ENCODE results near the gene GMPR2.

The GMPR2 gene

DNA sequence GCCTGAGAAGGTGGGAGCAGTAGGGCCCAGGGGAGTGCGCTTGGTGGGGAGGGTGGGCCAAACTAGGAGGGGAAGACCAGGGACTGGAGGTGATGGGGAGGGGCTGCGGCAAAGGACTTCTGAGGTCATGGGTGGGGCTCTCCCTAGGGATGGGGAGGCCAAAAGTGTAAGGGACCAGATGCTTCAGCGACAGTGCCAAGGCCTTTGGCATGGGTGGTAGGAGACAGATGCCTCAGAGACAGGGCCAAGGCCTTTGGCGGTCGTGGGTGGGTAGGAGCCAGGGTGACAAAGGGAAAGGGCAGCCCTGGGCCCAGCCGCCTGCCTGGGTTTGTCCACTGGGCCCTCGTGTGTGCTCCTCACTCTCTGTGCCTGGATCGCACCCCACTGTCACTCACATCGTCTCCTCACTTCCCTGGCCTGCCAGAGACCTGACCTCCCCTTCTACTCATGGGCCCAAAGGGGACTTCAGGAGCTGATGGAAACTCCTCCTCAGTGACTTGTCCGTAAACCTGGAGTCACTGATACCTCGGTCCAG, 51.8 kb downstream of the GMPR2 start:
- H3K27me3 Mint-ChIP-seq (ENCODE audit: low read depth, poor library complexity), result peaks cover 4% of the 10 kb centered on the region
- no peak for DNase-seq
- TF ChIP-seq, protein P1, sequence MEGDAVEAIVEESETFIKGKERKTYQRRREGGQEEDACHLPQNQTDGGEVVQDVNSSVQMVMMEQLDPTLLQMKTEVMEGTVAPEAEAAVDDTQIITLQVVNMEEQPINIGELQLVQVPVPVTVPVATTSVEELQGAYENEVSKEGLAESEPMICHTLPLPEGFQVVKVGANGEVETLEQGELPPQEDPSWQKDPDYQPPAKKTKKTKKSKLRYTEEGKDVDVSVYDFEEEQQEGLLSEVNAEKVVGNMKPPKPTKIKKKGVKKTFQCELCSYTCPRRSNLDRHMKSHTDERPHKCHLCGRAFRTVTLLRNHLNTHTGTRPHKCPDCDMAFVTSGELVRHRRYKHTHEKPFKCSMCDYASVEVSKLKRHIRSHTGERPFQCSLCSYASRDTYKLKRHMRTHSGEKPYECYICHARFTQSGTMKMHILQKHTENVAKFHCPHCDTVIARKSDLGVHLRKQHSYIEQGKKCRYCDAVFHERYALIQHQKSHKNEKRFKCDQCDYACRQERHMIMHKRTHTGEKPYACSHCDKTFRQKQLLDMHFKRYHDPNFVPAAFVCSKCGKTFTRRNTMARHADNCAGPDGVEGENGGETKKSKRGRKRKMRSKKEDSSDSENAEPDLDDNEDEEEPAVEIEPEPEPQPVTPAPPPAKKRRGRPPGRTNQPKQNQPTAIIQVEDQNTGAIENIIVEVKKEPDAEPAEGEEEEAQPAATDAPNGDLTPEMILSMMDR (IDR thresholded peaks at IDR 0.05), result no peak
- no peak overlapping the region for H3K27ac Mint-ChIP-seq
- H3K4me1 Mint-ChIP-seq, result peaks cover 10% of the 10 kb centered on the region
- H3K4me3 Mint-ChIP-seq, result no peak overlapping the region
- H3K9me3 Mint-ChIP-seq, result no peaks in the 10 kb centered on the region
- H3K36me3 Mint-ChIP-seq (ENCODE audit: low read depth), result no peaks in the 10 kb centered on the region

DNA sequence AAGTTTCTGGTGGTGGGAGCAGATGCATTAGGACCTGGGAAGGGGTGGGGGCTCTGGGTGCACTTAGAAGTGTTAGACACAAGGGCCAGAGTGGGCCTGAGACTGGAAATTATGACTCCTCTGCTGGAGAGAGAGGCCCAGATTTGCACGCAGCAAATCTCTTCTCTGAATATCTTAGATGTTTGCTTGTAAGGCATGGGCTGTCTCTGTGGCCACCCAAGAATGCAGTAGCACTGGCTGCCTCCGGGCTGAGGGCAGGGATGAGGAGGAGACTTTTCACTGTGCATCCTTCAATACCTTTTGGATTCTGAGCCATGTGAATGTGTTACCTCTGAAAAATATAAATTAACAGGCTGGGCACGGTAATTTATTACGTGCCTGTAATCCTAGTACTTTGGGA, 52.6 kb downstream of the GMPR2 start:
- Mint-ChIP-seq H3K27ac (no peak overlapping the region), H3K9me3 (no peaks in the 10 kb centered on the region), H3K4me1 (peaks cover 10% of the 10 kb centered on the region), H3K36me3 (ENCODE audit: low read depth) (no peaks in the 10 kb centered on the region), H3K4me3 (no peak overlapping the region), H3K27me3 (ENCODE audit: low read depth, poor library complexity) (peaks cover 4% of the 10 kb centered on the region)
- TF ChIP-seq, protein P1 (IDR thresholded peaks at IDR 0.05), result no peak
- no peak for DNase-seq

DNA sequence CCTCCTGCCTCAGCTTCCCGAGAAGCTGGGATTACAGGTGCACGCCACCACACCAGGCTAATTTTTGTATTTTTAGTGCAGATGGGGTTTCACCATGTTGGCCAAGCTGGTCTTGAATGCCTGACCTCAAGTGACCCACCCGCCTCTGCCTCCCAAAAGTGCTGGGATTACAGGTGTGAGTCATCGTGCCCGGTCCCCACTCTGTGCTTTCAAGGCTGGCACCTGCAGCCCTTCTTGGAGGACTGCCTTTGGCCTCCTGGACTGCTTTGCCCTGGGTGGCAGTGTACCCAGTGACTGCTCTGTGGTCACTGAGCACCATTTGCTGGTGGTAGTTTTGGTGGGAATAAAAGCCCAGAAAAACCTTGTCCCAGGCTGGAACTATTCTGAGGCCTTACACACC, 54.3 kb downstream of the GMPR2 start:
- no peak for DNase-seq
- no peaks in the 10 kb centered on the region for H3K9me3 Mint-ChIP-seq
- H3K4me3 Mint-ChIP-seq, result no peak overlapping the region
- TF ChIP-seq, protein P1 (IDR thresholded peaks at IDR 0.05), result no peak
- H3K36me3 Mint-ChIP-seq (ENCODE audit: low read depth), result no peaks in the 10 kb centered on the region
- peaks cover 2% of the 10 kb centered on the region for H3K27me3 Mint-ChIP-seq (ENCODE audit: low read depth, poor library complexity)
- peaks cover 10% of the 10 kb centered on the region for H3K4me1 Mint-ChIP-seq
- H3K27ac Mint-ChIP-seq, result no peak overlapping the region

All from nephron progenitor cell (in vitro differentiated cells).